GM19099 (cell line): Measurements from ENCODE around the gene PLCB1.

Experiments used
- POLR2A ChIP-seq: IDR thresholded peaks from 3 replicates; pipeline ENCODE4 v1.6.1; 2011; ENCODE audit warnings: low read depth; ENCODE audit not compliant: insufficient read length; ENCODE audit errors: extremely low read depth

PLCB1 gene

DNA sequence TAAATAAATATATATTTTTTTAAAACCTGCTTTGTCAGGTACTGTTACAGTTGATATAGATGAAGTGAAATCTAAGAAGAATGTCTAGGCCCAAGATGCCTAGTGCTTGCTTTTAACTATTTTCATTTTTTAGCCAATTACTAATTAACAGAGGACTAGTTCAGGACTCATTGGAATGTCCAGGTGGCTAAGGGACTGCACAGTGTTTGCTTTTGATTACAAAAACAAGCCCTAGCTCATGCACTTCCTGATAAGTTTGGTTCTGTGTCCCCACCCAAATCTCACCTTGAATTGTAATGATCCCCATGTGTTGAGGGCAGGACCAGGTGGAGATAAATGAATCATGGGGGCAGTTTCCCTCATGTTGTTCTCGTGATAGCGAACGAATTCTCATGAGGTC, 417.1 kb downstream of the PLCB1 start:
- TF ChIP-seq POLR2A: no peak

DNA sequence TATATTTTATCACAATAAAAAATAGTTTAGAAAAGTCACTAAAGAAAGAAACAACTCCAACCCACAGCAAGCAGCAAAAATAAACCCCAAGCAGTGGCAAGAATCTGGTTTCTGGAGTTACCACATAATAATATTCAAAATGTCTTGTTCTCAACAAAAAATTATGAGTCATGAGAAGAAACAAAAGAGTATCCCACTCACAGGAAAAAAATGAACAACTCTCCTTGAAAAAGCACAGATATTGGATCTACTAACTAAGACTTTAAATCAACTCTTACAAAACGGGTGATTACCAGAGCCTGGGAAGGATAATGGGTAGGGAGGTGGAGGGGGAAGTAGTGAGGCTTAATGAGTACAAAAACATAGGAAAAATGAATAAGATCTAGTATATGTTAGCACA, 425.6 kb downstream of the PLCB1 start:
- TF ChIP-seq POLR2A: no peak

DNA sequence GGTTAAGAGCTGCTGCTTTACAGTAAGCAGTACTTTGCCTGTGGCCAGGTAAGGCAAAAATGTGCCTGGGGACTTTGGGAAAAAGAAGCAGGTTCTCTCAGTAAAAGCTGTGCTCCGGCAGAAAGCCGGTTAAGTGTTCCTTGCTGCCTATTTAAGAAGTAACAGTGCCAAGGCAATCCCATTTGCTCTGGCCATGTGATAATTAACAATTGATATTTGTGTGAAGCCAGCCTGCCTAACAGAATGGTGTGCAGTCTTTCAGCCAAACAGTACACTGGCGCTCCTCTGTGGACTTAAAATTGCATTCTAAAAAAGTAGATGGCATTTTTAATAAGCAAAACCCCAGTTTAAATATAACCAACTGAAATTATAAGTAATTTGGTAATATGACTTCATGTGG, 430.3 kb downstream of the PLCB1 start:
- no peak for TF ChIP-seq POLR2A

DNA sequence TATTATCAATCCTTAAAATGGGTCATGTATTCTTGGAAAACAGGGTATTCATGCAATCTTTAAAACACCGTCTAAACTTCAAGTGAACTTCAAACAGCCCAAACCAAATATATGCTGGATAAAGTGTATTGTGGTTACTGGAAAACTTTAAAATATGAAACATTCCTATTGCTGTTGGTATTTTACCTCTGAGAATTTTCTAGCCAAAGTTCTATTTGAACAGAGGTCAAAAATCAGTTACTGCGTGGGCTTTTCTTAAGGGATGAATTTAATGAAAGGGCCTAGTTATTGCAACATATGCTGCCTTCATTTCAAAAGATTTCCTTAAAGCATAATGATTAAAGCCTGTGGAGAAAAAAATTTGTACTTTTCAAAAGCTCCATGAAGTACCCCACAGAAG, 436.0 kb downstream of the PLCB1 start:
- TF ChIP-seq POLR2A: no peak

DNA sequence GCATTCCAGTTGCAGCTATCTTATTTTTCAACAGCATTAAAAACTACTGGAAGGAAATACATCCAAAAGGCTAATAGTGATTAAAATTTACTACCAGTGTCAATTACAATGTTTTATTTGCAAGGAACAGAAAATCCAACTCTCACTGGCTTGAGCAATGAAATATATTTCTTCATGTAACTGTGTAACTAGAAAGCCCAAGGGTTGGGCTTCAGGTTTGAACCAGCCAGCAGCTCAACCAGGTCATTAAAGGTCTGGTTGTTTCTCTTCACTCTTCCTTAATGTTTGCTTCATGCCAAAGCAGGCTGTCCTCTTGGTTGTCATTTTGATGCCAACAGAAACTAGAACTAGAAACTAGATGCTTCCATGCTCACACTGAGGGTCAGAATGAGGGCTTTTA, 437.7 kb downstream of the PLCB1 start:
- no peak for TF ChIP-seq POLR2A

DNA sequence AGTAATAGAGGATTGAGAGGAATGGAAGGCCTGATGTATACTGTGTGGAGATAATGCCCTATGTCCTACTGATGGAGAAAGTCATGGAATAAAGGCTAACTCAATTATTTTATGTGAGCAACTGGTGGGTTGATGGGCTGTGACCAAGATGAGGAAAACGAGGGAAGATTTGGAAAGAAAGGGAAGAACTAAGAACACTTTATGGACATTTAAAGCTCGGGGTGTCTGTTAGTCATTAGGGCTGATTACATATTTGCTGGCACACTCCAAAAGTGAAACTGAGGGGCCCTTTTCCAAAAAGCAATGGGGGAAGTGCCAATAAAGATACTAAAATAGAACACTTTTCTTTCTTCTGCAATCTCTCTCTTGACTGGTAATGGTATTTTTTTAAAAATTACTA, 439.5 kb downstream of the PLCB1 start:
- no peak for TF ChIP-seq POLR2A

DNA sequence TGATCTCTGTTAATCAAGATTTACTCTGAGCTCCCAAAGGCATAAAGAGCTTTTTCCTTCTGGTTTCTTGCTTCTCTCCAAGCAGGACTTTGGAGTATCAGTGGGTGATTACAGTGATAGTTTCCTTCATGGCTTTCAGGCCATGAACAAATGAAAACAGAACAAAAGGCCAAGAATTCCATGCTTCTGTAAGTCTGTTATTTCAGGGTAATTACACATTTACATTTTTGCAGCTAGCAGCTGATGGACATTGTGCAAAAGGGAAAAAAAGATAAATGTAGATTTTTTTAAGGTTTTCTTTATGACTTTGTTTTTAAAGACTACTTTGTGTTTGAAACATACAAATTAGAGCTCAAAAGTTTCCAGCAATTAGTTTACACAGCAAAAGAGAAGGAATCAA, 441.6 kb downstream of the PLCB1 start:
- no peak for TF ChIP-seq POLR2A

DNA sequence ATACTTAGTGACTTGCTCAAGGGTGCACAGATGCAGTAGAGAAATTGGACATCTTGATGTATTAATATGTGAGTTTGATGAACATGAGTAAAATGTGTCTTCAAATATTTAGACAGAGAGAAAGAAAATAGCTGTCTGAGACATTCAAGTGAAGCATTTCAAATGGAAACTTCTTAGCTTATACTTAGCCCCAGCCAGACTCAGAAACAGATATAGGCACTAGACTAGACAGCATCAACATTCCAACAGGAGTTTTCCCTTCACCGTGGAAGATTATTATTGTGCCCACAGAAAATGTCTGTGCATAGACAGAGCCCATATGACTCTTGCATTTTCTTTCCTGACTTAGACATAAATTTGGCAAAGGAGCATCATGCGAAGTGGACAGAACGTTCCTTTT, 443.0 kb downstream of the PLCB1 start:
- TF ChIP-seq POLR2A: no peak

DNA sequence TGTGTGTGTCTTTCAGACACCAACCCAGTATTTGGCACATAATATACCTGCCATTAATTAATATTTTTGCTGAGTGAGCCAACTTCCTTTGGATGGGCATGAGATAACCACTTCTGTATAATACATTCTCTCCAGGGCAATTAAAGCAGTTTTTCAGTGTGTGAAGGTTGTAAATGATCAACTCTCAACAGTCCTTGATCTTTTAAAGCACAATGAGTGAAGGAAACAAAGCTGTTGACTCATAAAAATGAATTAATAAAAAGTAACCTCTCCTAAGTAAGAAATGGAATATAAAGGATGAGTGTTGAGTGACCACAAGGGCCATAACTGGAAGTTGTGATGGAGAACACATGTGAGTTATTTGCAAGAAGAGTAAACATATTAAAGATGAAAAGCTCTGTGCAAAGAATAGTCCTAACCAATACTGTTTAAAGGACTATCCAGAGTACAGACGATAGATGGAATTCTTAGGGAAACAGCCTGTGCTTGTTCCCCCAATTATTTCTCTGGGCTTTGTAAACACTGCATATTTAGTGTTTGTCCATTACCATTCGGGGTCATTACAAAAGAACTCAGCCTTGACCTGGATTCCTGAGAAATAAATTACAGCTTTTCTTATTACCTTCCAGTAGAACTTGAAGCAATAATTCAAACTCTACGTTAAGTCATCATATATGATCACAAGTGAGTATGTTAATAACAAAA, 446.2 kb downstream of the PLCB1 start:
- no peak for TF ChIP-seq POLR2A

DNA sequence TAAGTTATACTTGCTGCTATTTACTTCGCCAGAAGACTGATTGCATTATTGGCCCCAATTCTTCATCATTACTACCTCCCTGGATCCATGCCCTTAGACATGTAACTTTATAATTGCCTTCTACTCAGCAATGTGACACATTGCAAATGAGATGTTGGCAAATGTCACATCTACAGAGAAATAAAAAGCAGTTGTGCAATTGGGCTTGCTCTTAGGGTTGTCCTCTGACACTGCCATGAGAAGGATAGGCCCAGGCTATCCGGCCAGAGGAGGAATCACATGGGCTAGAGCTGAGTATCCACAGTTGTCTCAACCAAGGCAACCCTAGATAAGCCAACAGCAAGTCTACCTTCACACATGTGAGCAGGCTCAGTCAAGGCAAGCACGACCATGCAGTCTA, 447.0 kb downstream of the PLCB1 start:
- TF ChIP-seq POLR2A: no peak

DNA sequence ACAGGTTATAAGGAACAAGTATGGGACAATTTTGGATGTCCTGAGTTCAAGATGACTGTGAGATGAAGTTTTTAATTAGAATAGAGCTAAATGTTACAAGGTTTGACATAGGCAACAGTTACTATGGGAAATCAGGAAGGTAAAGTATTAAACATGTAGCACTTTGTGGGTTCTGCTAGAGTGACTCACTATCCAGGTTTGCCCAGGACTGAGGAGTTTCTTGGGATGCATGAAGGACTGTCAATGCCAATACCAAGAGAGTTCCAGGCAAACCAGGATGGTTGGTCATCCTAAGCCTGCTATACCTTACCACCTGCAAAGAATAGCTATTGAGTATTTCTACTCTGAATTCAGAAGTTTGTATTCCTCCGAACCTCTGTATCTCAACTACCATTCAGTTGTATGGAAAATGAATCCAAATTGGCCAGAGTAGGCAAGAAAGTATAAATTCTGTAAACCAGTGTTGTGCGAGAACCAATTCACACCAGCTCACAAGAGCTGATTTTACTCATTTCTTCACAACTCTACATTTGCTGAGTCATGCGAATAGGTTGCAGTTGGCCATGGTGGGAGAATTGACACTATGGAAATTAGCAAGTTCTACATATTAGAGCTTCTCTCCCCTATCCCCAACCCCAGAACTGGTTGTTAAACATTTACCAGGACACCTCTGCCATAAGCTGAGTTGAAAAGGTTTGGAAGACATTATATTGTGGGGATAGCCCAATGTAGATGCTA, 449.5 kb downstream of the PLCB1 start:
- TF ChIP-seq POLR2A: no peak

DNA sequence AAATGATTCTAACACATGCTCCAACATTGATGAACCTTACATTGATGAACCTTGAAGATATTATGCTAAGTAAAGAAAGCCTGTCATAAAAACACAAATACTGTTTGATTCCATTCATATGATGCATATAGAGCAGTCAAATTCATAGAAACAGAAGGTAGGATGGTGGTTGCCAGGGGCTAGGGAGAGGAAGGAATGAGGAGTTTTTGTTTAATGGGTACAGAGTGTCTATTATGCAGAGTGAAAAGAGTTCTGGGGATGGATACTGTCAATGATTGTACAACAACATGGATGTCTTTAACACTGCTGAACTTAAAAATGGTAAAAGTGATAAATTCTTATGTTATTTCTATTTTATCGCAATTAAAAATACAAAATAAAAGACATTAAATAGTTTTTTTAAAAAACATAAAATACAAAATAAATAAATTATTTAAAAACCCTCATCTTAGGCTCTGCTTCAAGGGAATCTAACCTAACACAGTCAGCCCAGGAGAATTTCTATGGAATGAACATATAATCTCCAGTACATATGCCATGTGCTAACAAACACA, 451.0 kb downstream of the PLCB1 start:
- no peak for TF ChIP-seq POLR2A

DNA sequence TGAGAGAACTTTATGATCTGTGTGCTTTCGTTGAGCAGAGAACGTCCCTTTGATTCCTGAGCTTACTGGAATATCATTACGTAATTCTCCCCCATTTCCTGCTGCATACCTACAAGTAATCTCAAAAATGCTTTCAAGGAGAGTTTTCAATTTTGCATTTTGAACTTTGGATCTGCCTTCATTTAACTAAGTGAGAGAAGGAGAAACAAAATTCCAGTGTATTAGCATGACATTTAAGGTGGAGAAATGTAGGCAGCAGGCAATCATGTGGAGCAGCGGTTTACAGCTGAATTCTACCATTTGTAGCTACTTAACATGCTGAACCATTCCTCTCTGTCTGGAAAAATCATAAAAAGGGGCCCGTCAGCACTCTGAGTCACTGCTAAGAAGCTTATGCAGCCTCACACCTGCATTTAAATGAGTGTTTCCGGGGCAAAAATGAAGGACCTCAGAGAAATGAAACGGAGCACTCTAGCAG, 451.5 kb downstream of the PLCB1 start:
- no peak for TF ChIP-seq POLR2A

DNA sequence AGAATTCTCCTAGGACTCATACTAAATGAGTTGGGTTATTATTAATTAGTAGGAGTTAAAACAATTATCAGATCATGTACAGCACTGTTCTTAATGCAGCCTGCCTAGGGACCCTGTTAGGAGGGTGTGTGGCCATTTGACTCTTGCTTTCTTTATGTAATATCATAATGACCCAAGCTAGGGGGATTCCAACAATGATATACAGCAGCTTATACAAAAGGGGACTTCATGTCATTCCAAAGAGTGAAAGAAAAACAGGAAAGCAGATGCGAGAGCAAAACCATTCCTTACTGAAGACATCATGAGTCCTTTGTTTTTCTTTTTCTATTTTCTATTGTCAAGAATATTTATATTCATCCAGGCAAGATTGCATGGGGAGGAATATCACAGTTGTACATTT, 455.2 kb downstream of the PLCB1 start:
- TF ChIP-seq POLR2A: no peak

DNA sequence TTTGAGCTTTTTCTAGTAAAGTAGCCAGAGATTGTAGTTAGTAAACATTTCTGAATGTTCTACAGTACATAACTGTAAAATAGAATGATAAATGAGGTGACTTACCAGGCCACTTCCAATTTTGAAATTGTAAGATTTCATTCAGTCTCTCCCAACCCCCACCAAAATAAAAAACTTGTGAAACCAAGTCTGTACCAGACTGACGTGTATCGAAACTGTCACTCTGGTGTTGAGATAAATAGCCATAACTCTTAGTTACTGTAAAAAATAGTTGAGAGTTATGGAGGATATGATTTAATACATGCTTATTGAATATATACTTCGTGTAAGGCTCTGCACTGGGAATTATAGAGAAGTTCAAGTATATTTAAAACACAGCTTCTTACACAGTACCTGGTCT, 455.7 kb downstream of the PLCB1 start:
- TF ChIP-seq POLR2A: no peak

DNA sequence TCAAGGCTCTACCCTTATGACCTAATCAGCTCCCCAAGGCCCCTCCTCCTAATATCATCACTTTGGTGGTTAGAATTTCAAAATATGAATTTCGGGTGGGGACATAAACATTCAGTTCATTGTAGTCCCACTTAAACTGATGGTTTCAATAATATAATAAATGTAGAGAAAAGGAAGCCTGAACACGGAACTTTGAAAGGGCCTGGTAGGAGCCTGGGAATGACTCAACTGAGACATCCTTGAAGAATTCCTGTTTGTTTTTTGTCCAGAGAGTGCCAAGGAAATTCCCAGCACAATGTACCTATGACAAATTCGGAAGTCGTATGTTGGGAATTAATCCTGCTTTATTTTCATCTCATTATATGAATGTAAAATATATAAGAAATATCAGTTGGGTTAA, 457.9 kb downstream of the PLCB1 start:
- no peak for TF ChIP-seq POLR2A
